NCI-H524 treated with DMSO at 0.1 percent for 48 hours (cell line): ENCODE results near the gene KCNAB1.
"Not testable (repeated sequence)": the region's sequence is repeated elsewhere in the genome, so short reads cannot be mapped to it uniquely, and the experiment has no call there.

Experiments used
- DNase-seq: peaks from one replicate; lab custom pipeline; 2025; lab: John Stamatoyannopoulos, UW

The KCNAB1 gene

DNA sequence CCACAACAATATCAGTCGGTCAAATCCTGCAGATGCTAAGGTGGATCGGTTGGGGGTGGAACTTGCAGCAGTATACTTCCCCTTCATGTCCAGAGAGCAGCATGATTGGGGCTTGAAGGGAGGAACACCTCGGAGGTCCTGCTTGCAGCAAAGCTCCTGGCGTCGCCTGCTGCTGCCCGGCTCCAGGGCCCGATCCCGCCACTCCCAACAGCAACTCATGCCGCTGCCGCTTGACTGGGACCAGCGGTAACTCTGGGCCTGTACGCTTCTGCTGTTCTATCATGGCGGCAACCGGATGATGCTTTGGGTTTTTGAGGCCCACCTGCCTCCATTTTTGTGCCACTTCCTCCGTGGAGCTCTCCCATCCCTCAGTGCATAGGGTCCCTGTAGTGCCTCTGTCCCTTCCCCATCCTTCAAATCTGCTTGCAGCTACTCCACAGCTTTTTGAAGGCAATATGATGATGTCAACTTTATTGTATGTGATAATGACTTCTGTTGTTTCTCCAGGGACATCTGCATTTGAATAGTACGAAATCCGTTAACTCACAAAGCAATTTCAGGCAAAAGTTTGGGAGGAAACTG lies 56.3 kb downstream of the KCNAB1 start:
- no peak for DNase-seq

GRCh38 chr3:156180077-156180476 lies 59.7 kb downstream of the KCNAB1 start:
- peak; percentile 39 for DNase-seq

- DNase-seq = no peak
These were observed 61.1 kb downstream of the KCNAB1 start for GRCh38 chr3:156181509-156181908.

DNA sequence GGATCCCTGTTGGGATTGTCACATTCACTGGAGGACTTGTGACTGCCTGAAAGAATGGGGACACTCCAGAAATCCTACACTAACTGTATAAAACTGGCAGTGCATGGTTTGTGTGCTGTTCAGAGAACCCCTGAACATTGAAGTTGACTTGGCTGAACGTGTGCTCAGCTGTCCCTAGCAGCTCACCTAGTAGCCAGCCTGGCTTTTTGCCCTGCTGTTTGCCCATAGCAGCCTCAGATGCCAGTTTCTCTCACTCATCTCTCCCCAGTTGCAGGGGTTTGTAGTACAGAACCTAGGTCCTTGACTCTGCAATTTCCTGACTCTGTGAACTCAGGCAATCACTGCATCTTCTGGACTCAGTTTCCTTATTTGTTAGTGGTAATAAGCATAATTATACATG lies 63.0 kb downstream of the KCNAB1 start:
- DNase-seq = no peak

DNA sequence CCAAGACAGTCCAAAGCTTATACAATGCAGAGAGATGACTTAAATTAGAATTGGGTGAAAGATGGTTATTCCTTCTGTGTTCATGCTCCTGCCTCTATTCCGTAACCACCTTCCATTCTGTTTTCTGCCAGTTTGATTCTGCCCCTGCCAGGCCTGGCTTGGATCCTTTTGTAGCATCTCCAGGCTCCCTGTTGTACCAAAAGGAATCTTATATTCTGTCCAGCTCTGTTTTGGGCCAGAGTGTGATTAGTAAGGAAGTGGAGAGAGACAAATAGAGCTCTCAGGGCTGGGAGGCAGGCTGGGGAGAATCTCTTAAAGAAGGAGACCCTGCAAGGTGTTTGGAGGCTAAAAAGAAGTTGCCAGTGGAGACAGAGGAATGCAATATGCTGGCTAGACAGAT lies 63.8 kb downstream of the KCNAB1 start:
- DNase-seq = no peak

DNA sequence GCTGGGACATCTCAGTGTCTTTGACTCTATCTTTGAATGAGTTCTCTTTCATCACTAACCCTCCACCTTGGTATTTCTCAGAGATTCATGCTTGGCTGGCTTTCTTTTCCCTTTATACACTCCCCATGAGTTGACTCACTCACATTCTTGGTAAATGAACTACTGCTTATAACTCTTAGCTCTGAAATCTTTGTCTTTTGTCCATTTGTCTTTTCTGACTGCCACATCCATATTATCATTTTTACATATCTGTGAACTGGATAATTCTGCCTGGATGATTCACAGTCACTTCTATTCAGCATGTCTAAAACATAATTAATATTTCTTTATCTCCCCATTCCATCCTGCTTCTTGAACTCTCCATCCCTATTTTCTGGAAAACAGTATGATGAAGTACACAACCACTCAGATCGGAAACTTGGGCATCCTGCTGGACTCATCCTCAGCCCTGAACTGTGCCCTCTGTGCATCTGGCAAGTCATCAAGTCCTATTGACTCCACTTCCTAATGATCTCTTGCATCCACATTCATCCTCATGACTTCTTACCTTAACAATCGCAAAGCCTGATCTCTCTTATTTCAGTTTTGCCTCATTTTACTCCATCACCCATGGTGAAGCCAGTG lies 66.9 kb downstream of the KCNAB1 start:
- DNase-seq = no peak

DNA sequence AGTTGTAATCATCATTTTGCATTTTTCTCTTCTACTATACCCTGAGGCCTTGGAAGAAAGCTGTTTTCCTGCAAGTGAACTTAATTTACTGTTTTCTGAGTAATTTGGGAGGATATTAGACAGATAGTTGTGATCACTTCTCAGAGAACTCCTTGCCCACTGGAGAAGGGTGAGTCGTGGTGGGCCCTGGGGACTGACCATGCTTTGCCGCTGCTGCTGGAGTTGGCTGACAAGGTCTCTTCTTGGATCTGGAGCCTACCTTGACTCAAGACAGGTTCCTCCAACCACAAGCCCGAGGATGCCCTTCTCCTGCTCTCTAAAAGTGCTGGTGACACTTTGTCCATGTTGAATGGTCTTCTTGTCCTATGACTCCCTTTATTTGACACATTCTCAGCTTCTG lies 68.4 kb downstream of the KCNAB1 start:
- no peak for DNase-seq

GRCh38 chr3:156189927-156190326 lies 69.5 kb downstream of the KCNAB1 start:
- no peak for DNase-seq

DNA sequence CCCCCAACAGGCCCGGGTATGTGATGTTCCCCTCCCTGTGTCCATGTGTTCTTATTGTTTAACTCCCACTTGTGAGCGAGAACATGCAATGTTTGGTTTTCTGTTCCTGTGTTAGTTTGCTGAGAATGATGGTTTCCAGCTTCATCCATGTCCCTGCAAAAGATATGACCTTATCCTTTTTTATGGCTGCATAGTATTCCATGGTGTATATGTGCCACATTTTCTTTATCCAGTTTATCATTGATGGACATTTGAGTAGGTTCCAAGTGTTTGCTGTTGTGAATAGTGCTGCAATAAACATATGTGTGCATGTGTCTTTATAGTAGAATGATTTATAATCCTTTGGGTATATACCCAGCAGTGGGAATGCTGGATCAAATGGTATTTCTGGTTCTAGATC lies 74.6 kb downstream of the KCNAB1 start:
- DNase-seq = not testable (repeated sequence)

GRCh38 chr3:156197152-156197551 lies 76.8 kb downstream of the KCNAB1 start:
- DNase-seq = not testable (repeated sequence)

DNA sequence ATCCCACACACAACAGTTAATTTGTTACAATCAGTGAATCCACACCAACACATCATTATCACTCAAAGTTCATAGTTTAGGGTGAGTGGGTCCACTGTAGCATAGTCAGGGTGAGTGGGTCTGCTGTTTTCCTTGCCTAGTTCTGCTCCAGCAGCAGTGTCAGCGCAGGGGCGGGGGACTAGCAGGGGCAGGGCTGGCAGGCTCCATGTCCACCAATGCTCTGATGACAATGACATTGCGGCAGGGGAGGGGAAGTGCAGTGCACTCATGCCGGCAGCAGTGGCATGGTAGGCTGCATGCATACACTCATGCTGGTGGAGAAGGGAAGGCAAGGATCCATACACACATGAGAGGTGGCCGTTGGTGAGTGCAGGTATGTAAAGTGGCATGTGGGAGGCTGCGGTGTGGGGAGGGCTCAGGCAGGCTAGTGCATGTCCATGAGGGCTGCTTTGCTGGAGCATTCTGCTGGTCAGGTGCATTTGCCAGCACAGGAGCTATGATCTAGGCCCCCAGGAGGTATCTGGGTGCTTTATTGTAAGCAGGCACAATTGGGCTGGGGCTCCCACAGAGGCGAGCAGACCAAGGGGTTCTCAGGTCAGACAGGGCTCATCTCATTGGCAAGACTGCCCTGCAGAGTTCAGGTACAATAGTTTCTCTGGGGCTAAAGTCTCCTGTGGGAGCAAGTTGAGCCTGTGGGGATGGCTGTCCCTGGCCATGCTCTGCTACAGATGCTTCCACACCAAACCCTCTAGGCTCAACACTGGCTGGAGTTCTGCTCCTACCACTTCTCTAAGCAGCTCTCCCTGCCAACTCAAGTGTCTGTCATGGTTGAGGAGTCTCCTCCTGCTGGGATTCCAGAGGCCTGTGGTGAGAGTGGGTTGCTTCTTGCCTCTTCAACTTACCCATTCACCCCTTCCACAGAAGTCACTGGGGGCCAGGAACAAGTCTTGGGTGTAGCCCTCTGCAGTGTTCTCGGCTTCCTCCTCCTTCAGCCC lies 81.3 kb downstream of the KCNAB1 start:
- DNase-seq = no peak

DNA sequence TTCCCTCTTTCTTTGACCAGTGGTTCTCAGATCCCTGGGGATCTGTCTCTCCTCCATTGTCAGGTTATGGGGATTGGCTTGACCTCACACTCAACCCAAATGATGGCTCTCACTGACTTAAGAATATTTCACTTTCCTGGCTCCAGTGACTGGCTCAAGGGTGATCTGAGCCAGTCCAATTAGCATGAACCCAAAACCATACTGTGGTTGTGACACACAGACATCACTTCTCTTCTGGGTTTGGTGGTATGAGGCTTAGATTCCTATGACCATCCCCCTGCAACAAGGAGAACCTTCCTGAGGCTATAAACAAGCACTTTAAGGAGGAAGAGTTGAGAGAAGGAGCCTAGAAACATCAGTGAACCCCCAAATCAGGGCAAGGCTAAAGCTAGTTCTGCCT lies 85.8 kb downstream of the KCNAB1 start:
- DNase-seq = no peak

- DNase-seq = no peak
These were observed 87.7 kb downstream of the KCNAB1 start for GRCh38 chr3:156207802-156208685.

GRCh38 chr3:156209631-156210335 lies 89.4 kb downstream of the KCNAB1 start:
- DNase-seq = no peak

DNA sequence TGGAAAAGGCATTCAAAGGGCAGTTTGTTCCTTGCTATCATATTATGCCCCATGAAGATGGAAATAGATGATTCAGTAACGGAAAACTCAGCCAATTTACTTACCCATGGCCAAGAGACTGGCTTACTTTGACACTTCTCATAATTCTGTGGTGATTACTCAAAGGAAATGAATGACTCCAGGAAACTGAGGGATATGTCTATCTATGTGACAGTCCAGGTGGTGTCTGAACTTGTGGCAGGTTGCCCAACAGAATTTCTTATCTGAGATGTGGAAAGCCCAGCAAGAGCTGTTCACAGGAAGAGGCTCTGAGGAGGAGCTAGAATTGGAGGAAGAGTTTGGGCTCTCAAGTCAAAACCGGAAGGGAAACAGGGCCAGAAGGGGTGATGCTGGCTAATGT lies 91.2 kb downstream of the KCNAB1 start:
- no peak for DNase-seq

DNA sequence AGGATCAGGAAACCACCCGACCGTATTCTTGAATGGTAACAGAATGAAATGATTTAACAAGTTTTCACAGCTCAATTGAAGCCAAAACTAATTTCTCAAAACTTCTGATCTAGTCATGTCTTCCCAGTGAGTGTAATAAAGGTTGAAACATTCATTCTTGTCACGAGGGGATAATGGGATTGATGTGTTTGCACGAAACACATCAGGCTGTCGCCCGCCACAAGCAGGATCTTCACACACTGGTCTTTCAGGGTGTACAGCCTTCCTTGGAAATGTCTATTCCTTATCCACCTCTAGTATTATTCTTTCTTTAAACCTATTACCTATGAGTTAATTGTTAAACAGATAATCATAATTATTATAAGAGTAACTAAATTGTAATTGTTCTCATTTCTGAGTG lies 94.3 kb downstream of the KCNAB1 start:
- DNase-seq = no peak

- no peak for DNase-seq
These were observed 95.4 kb downstream of the KCNAB1 start for GRCh38 chr3:156215751-156216150.

- DNase-seq = no peak
These were observed 95.8 kb downstream of the KCNAB1 start for GRCh38 chr3:156216216-156216615.

GRCh38 chr3:156216852-156217251 lies 96.5 kb downstream of the KCNAB1 start:
- DNase-seq = no peak

DNA sequence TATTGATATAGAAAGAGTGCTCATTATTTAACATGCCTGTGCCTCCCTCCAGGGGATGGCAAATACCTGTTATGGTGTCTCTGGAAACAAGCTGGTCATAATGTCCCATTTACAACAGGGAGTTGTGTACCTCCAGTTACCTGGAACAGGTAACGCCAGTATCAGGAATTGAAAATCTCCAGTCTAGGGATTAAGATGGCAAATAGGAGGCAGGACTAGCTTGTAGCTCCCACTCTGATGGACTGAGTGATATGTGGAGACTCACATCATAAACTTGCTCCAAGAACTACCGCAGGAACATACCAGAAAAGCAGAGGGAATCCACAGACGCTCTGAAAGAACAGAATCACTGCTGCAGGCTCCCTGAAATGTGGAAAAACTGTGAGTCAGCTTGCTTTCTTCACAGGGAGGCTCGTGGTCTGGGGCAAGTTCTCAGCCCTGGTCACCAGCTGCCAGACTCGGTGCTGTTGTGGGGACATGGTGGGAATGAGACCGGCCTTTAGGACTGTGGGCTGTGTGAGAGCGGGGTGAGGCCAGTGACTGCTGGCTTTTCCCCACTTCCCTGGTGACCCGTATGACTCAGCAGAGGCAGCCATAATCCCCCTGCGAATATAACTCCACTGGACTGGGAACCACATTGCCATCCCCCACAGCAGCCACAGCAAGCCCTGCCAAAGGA lies 97.4 kb downstream of the KCNAB1 start:
- no peak for DNase-seq

DNA sequence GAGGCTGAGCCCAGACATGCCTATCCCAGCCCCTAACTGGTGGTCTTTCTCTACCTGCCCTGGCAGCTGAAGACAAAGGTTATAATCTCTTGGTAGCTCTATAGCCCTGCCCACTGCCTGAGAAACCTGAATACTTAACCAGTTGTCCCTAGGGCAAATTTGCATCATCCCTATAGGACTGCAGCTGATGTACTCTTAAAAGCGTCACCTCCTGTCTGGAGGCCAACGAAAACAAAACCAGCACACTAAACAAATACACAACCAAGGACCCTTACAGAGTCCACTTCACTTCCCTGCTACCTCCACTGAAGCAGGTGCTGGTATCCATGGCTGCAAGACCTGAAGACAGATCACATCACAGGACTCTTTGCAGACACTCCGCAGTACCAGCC lies 98.0 kb downstream of the KCNAB1 start:
- DNase-seq = no peak
